ENCODE data around the gene HOPX. TPM values are rescaled to one million over a fixed set of nuclear protein-coding genes. Genes with fewer than 3 reads are reported as not detected.

Gene HOPX
- total and polyA plus RNA-seq, 2 experiments from 2014 or later = not detected

DNA sequence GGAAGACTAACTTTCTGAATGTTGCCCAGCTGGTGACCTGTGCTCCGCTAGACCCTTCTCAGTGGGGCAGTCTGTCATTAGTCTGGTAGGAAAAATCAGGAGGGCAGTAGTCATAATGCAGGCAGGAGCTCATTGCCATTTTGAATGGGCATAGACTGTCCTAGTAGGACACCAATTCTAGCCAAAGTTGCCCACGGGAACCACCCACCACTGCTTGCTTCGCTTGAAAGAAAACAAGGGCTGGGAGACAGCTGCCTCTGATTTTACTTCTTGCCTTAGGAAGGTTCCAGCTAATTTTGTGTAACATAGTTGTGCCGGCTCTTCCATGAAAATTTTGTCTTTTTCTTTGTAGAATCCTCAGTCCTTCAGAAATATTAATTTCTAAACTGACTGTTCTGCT is 23.3 kb downstream of the HOPX start:
- peaks cover 83% of the 10 kb centered on the region for H3K27me3 ChIP-seq (ENCODE audit: insufficient read depth)
- H2AFZ ChIP-seq = no peak overlapping the region
- ATAC-seq (no peak), DNase-seq (ENCODE audit: low spot score) (no peak)
- no peak overlapping the region for H3K27ac ChIP-seq (ENCODE audit: low read depth)
- no peak overlapping the region for H3K4me3 ChIP-seq
- no peaks in the 10 kb centered on the region for H3K9me2 ChIP-seq (ENCODE audit: insufficient read depth)
- peaks cover 16% of the 10 kb centered on the region for H4K20me1 ChIP-seq (replicated peaks; ENCODE audit: insufficient read depth)
- H3K27ac Mint-ChIP-seq = no peak overlapping the region
- no peaks in the 10 kb centered on the region for H3F3A ChIP-seq (replicated peaks; ENCODE audit: low read depth)
- H3K36me3 Mint-ChIP-seq (ENCODE audit: low read depth) = no peaks in the 10 kb centered on the region
- H3K27me3 Mint-ChIP-seq (ENCODE audit: insufficient read depth, low read depth, poor library complexity) = peaks cover 51% of the 10 kb centered on the region
- H3K4me2 ChIP-seq = no peak overlapping the region
- TF ChIP-seq ZNF331 (CRISPR knock-in tag; IDR thresholded peaks at IDR 0.05; ENCODE audit: low read depth) (no peak), ZNF114 (CRISPR knock-in tag; IDR thresholded peaks at IDR 0.05) (no peak), EZH2phosphoT487 (IDR thresholded peaks at IDR 0.05; ENCODE audit: unreplicated experiment) (no peak), NANOG (IDR thresholded peaks at IDR 0.05; ENCODE audit: borderline replicate concordance) (no peak), STAT1 (IDR thresholded peaks at IDR 0.05; ENCODE audit: unreplicated experiment) (no peak), EZH2 (IDR thresholded peaks at IDR 0.05; ENCODE audit: low read depth, unreplicated experiment) (no peak), JUNB (IDR thresholded peaks at IDR 0.05; ENCODE audit: unreplicated experiment) (no peak), POLR2AphosphoS5 (IDR thresholded peaks at IDR 0.05; ENCODE audit: low read depth) (no peak), CREB1 (CRISPR knock-in tag; IDR thresholded peaks at IDR 0.05; ENCODE audit: low read depth) (no peak)
- TF ChIP-seq, protein P1, sequence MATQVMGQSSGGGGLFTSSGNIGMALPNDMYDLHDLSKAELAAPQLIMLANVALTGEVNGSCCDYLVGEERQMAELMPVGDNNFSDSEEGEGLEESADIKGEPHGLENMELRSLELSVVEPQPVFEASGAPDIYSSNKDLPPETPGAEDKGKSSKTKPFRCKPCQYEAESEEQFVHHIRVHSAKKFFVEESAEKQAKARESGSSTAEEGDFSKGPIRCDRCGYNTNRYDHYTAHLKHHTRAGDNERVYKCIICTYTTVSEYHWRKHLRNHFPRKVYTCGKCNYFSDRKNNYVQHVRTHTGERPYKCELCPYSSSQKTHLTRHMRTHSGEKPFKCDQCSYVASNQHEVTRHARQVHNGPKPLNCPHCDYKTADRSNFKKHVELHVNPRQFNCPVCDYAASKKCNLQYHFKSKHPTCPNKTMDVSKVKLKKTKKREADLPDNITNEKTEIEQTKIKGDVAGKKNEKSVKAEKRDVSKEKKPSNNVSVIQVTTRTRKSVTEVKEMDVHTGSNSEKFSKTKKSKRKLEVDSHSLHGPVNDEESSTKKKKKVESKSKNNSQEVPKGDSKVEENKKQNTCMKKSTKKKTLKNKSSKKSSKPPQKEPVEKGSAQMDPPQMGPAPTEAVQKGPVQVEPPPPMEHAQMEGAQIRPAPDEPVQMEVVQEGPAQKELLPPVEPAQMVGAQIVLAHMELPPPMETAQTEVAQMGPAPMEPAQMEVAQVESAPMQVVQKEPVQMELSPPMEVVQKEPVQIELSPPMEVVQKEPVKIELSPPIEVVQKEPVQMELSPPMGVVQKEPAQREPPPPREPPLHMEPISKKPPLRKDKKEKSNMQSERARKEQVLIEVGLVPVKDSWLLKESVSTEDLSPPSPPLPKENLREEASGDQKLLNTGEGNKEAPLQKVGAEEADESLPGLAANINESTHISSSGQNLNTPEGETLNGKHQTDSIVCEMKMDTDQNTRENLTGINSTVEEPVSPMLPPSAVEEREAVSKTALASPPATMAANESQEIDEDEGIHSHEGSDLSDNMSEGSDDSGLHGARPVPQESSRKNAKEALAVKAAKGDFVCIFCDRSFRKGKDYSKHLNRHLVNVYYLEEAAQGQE (IDR thresholded peaks at IDR 0.05; ENCODE audit: unreplicated experiment) = no peak
- TF ChIP-seq, protein P2, sequence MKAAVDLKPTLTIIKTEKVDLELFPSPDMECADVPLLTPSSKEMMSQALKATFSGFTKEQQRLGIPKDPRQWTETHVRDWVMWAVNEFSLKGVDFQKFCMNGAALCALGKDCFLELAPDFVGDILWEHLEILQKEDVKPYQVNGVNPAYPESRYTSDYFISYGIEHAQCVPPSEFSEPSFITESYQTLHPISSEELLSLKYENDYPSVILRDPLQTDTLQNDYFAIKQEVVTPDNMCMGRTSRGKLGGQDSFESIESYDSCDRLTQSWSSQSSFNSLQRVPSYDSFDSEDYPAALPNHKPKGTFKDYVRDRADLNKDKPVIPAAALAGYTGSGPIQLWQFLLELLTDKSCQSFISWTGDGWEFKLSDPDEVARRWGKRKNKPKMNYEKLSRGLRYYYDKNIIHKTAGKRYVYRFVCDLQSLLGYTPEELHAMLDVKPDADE (IDR thresholded peaks at IDR 0.05) = no peak
- TF ChIP-seq, protein P3, sequence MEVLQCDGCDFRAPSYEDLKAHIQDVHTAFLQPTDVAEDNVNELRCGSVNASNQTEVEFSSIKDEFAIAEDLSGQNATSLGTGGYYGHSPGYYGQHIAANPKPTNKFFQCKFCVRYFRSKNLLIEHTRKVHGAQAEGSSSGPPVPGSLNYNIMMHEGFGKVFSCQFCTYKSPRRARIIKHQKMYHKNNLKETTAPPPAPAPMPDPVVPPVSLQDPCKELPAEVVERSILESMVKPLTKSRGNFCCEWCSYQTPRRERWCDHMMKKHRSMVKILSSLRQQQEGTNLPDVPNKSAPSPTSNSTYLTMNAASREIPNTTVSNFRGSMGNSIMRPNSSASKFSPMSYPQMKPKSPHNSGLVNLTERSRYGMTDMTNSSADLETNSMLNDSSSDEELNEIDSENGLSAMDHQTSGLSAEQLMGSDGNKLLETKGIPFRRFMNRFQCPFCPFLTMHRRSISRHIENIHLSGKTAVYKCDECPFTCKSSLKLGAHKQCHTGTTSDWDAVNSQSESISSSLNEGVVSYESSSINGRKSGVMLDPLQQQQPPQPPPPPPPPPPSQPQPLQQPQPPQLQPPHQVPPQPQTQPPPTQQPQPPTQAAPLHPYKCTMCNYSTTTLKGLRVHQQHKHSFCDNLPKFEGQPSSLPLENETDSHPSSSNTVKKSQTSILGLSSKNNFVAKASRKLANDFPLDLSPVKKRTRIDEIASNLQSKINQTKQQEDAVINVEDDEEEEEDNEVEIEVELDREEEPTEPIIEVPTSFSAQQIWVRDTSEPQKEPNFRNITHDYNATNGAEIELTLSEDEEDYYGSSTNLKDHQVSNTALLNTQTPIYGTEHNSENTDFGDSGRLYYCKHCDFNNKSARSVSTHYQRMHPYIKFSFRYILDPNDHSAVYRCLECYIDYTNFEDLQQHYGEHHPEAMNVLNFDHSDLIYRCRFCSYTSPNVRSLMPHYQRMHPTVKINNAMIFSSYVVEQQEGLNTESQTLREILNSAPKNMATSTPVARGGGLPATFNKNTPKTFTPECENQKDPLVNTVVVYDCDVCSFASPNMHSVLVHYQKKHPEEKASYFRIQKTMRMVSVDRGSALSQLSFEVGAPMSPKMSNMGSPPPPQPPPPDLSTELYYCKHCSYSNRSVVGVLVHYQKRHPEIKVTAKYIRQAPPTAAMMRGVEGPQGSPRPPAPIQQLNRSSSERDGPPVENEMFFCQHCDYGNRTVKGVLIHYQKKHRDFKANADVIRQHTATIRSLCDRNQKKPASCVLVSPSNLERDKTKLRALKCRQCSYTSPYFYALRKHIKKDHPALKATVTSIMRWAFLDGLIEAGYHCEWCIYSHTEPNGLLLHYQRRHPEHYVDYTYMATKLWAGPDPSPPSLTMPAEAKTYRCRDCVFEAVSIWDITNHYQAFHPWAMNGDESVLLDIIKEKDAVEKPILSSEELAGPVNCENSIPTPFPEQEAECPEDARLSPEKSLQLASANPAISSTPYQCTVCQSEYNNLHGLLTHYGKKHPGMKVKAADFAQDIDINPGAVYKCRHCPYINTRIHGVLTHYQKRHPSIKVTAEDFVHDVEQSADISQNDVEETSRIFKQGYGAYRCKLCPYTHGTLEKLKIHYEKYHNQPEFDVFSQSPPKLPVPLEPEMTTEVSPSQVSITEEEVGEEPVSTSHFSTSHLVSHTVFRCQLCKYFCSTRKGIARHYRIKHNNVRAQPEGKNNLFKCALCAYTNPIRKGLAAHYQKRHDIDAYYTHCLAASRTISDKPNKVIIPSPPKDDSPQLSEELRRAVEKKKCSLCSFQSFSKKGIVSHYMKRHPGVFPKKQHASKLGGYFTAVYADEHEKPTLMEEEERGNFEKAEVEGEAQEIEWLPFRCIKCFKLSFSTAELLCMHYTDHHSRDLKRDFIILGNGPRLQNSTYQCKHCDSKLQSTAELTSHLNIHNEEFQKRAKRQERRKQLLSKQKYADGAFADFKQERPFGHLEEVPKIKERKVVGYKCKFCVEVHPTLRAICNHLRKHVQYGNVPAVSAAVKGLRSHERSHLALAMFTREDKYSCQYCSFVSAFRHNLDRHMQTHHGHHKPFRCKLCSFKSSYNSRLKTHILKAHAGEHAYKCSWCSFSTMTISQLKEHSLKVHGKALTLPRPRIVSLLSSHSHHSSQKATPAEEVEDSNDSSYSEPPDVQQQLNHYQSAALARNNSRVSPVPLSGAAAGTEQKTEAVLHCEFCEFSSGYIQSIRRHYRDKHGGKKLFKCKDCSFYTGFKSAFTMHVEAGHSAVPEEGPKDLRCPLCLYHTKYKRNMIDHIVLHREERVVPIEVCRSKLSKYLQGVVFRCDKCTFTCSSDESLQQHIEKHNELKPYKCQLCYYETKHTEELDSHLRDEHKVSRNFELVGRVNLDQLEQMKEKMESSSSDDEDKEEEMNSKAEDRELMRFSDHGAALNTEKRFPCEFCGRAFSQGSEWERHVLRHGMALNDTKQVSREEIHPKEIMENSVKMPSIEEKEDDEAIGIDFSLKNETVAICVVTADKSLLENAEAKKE (CRISPR knock-in tag; IDR thresholded peaks at IDR 0.05) = no peak
- TF ChIP-seq, protein P4, sequence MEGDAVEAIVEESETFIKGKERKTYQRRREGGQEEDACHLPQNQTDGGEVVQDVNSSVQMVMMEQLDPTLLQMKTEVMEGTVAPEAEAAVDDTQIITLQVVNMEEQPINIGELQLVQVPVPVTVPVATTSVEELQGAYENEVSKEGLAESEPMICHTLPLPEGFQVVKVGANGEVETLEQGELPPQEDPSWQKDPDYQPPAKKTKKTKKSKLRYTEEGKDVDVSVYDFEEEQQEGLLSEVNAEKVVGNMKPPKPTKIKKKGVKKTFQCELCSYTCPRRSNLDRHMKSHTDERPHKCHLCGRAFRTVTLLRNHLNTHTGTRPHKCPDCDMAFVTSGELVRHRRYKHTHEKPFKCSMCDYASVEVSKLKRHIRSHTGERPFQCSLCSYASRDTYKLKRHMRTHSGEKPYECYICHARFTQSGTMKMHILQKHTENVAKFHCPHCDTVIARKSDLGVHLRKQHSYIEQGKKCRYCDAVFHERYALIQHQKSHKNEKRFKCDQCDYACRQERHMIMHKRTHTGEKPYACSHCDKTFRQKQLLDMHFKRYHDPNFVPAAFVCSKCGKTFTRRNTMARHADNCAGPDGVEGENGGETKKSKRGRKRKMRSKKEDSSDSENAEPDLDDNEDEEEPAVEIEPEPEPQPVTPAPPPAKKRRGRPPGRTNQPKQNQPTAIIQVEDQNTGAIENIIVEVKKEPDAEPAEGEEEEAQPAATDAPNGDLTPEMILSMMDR (conservative IDR thresholded peaks at IDR 0.05; ENCODE audit: low read depth in 2 of 2) = no peak
- H3K4me1 ChIP-seq (ENCODE audit: insufficient read depth) = peaks cover 14% of the 10 kb centered on the region; the same call in 1 of the 2 replicates
- H3K4me3 Mint-ChIP-seq = no peak overlapping the region
- H3K4me1 Mint-ChIP-seq = peaks cover 27% of the 10 kb centered on the region
- no peaks in the 10 kb centered on the region for H3K36me3 ChIP-seq (ENCODE audit: insufficient read depth)
- H3K79me2 ChIP-seq (replicated peaks; ENCODE audit: insufficient read depth) = no peaks in the 10 kb centered on the region
- H3K9me3 Mint-ChIP-seq = peaks cover 2% of the 10 kb centered on the region; the same call in 2 of the 3 replicates
